Measurements from ENCODE around the gene C20orf141. TPM values are rescaled to one million over a fixed set of nuclear protein-coding genes. Genes with fewer than 3 reads are reported as not detected.

Gene C20orf141
- total and polyA plus RNA-seq, 2 experiments from 2014 or later, result not detected

DNA sequence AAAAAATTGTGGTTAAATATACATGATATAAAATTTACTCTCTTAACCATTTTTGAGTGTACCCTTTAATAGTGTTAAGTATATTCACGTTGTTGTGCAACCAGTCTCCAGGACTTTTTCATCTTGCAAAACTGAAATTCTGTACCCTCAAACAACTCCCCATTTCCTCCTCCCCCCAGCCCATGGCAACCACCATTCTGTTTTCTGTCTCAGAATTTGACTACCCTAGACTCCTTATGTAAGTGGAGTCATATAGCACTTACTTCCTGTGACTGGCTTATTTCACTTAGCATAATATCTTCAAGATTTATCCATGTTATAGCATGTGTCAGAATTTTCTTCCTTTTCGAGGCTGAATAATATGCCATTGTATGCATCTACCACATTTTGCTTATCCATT, 30.8 kb downstream of the C20orf141 start:
- Histone ChIP-seq H3K9me3 (ENCODE audit: low read depth) (no peaks in the 10 kb centered on the region), H3K4me3 (no peak overlapping the region), H3K27me3 (no peaks in the 10 kb centered on the region), H3K27ac (no peak overlapping the region), H3K4me1 (ENCODE audit: low read depth) (peaks cover 5% of the 10 kb centered on the region), H3K36me3 (no peaks in the 10 kb centered on the region)
- no peak for DNase-seq (ENCODE audit: low read depth in 1 of 2, low spot score in 1 of 2)
- no peak for TF ChIP-seq CTCF (IDR thresholded peaks at IDR 0.05; ENCODE audit: low read depth, low read length)

GRCh38 chr20:2846698-2847097, 31.9 kb downstream of the C20orf141 start:
- DNase-seq (ENCODE audit: low read depth in 1 of 2, low spot score in 1 of 2), result no peak
- TF ChIP-seq CTCF (IDR thresholded peaks at IDR 0.05; ENCODE audit: low read depth, low read length), result no peak
- Histone ChIP-seq H3K4me3 (no peak overlapping the region), H3K27me3 (no peaks in the 10 kb centered on the region), H3K9me3 (ENCODE audit: low read depth) (no peaks in the 10 kb centered on the region), H3K4me1 (ENCODE audit: low read depth) (no peaks in the 10 kb centered on the region), H3K36me3 (no peaks in the 10 kb centered on the region), H3K27ac (no peak overlapping the region)

- Histone ChIP-seq H3K27me3 (no peaks in the 10 kb centered on the region), H3K9me3 (ENCODE audit: low read depth) (no peaks in the 10 kb centered on the region), H3K4me1 (ENCODE audit: low read depth) (no peaks in the 10 kb centered on the region), H3K36me3 (no peaks in the 10 kb centered on the region), H3K27ac (no peak overlapping the region), H3K4me3 (no peak overlapping the region)
- TF ChIP-seq CTCF (IDR thresholded peaks at IDR 0.05; ENCODE audit: low read depth, low read length), result no peak
- DNase-seq (ENCODE audit: low read depth in 1 of 2, low spot score in 1 of 2), result no peak
Measured at GRCh38 chr20:2847802-2848201, 33.0 kb downstream of the C20orf141 start.

DNA sequence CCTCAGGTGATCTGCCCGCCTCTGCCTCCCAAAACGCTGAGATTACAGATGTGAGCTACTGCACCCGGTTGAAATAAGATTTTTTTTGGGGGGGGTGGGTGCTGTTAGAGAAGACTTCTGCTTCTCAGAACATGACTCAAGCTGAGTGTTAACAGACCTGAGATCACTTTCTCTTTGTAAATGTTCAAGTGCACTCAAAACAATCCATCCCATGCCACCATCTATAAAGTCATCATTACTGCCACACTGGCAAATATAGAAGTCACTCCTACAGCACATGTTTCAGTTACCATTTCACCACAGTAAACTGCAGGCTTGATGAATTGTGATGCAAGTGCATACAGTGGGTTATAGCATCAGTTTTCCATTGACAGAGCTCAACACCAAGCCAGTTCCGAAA, 34.7 kb downstream of the C20orf141 start:
- Histone ChIP-seq H3K27ac (no peak overlapping the region), H3K4me3 (no peak overlapping the region), H3K4me1 (ENCODE audit: low read depth) (no peaks in the 10 kb centered on the region), H3K36me3 (no peaks in the 10 kb centered on the region), H3K27me3 (no peaks in the 10 kb centered on the region), H3K9me3 (ENCODE audit: low read depth) (no peaks in the 10 kb centered on the region)
- DNase-seq (ENCODE audit: low read depth in 1 of 2, low spot score in 1 of 2), result no peak
- TF ChIP-seq CTCF (IDR thresholded peaks at IDR 0.05; ENCODE audit: low read depth, low read length), result no peak

DNA sequence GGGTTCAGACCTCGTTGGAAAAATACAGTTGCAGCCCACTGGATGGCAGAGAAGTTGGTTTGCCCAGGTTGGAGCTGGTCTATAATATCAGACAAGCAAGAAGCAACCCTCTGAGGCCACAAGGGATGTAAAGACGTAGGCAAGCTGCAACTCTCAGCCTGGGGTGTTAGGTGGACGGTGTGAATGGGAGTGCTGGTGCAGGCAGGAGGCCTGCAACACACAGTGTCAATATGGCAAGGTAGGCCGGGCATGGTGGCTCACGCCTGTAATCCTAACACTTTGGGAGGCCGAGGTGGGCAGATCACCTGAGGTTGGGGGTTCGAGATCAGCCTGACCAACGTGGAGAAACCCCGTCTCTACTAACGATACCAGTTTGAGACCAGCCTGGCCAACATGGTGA, 36.3 kb downstream of the C20orf141 start:
- Histone ChIP-seq H3K27me3 (no peaks in the 10 kb centered on the region), H3K9me3 (ENCODE audit: low read depth) (no peaks in the 10 kb centered on the region), H3K36me3 (no peaks in the 10 kb centered on the region), H3K27ac (no peak overlapping the region), H3K4me1 (ENCODE audit: low read depth) (no peaks in the 10 kb centered on the region), H3K4me3 (no peak overlapping the region)
- no peak for TF ChIP-seq CTCF (IDR thresholded peaks at IDR 0.05; ENCODE audit: low read depth, low read length)
- DNase-seq (ENCODE audit: low read depth in 1 of 2, low spot score in 1 of 2), result no peak

DNA sequence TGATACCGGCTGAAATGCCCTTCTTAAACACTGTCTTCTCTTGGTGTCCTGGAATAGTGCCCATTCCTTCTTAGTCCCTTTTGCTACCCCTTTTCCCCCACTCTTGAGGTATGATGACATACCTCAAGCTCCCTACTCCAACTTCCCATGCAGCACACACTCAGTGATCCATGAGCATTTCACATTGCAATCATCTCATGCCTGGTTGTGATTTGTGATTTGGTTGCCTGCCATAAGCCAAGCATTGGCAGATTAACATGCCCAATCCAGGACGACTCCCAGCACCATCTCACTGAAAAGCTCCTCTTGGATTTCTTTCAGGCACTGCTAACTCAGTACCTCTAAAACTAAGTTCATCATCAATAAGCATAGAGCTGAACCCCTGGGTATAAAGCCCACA, 43.8 kb downstream of the C20orf141 start:
- Histone ChIP-seq H3K27ac (no peak overlapping the region), H3K27me3 (no peaks in the 10 kb centered on the region), H3K9me3 (ENCODE audit: low read depth) (no peaks in the 10 kb centered on the region), H3K4me3 (no peak overlapping the region), H3K36me3 (no peaks in the 10 kb centered on the region), H3K4me1 (ENCODE audit: low read depth) (no peaks in the 10 kb centered on the region)
- no peak for TF ChIP-seq CTCF (IDR thresholded peaks at IDR 0.05; ENCODE audit: low read depth, low read length)
- no peak for DNase-seq (ENCODE audit: low read depth in 1 of 2, low spot score in 1 of 2)
